Measurements from ENCODE around the gene SLC1A6. TPM values are rescaled to one million over a fixed set of nuclear protein-coding genes. Genes with fewer than 3 reads are reported as not detected.
"Not testable (repeated sequence)": the region's sequence is repeated elsewhere in the genome, so short reads cannot be mapped to it uniquely, and the experiment has no call there.

The SLC1A6 gene
- total RNA-seq, 1 experiment from 2014 or later = 2.9 TPM

- intact Hi-C loops (cut with micrococcal nuclease; ENCODE audit: unreplicated experiment) = no loop called here
- no peaks in the 10 kb centered on the region for H3K27me3 ChIP-seq (ENCODE audit: insufficient read depth, low read depth)
- TF ChIP-seq EZH2 (IDR thresholded peaks at IDR 0.05; ENCODE audit: low read depth) (no peak), CTCF (conservative IDR thresholded peaks at IDR 0.05) (no peak)
- H3K9me3 ChIP-seq (ENCODE audit: insufficient read depth, low read depth) = no peaks in the 10 kb centered on the region
- H4K20me1 ChIP-seq (ENCODE audit: insufficient read depth) = no peaks in the 10 kb centered on the region
- H3K79me2 ChIP-seq (ENCODE audit: low read depth) = no peaks in the 10 kb centered on the region
- DNase-seq = no peak
- no TSS peak for BruUV-seq (replicated peaks)
- H2AFZ ChIP-seq = no peak overlapping the region
- H3K9me2 ChIP-seq (ENCODE audit: insufficient read depth) = no peaks in the 10 kb centered on the region
- peaks cover 8% of the 10 kb centered on the region; the same call in 1 of the 2 replicates for H3F3A ChIP-seq (ENCODE audit: insufficient read depth, low read depth)
- no peak overlapping the region for H3K4me2 ChIP-seq
- H3K4me1 ChIP-seq (replicated peaks; ENCODE audit: insufficient read depth) = 0 out of 2 replicates have a peak, but pooled peaks cover 5% of the 10 kb centered on the region
- no peak overlapping the region for H3K4me3 ChIP-seq
- POLR2A ChIA-PET (ENCODE audit: unreplicated experiment) = no interaction called here
- H3K36me3 ChIP-seq (ENCODE audit: low read depth) = no peaks in the 10 kb centered on the region
- CTCF ChIA-PET = no interaction called here
- H3K27ac ChIP-seq = no peak overlapping the region
Observed at GRCh38 chr19:15022752-15023151, 43.1 kb upstream of the SLC1A6 start.

- Histone ChIP-seq H3K9me3 (ENCODE audit: insufficient read depth, low read depth) (no peaks in the 10 kb centered on the region), H3F3A (ENCODE audit: insufficient read depth, low read depth) (peaks cover 4% of the 10 kb centered on the region; the same call in 1 of the 2 replicates), H3K27ac (no peak overlapping the region), H3K27me3 (ENCODE audit: insufficient read depth, low read depth) (no peaks in the 10 kb centered on the region), H3K36me3 (ENCODE audit: low read depth) (no peaks in the 10 kb centered on the region), H3K79me2 (ENCODE audit: low read depth) (no peaks in the 10 kb centered on the region), H2AFZ (no peak overlapping the region), H3K4me1 (replicated peaks; ENCODE audit: insufficient read depth) (0 out of 2 replicates have a peak, but pooled peaks cover 5% of the 10 kb centered on the region), H3K9me2 (ENCODE audit: insufficient read depth) (no peaks in the 10 kb centered on the region), H3K4me2 (no peak overlapping the region), H3K4me3 (no peak overlapping the region), H4K20me1 (ENCODE audit: insufficient read depth) (no peaks in the 10 kb centered on the region)
- BruUV-seq (replicated peaks) = no TSS peak
- DNase-seq = no peak
- TF ChIP-seq CTCF (conservative IDR thresholded peaks at IDR 0.05) = no peak
- no peak for TF ChIP-seq EZH2 (IDR thresholded peaks at IDR 0.05; ENCODE audit: low read depth)
- POLR2A ChIA-PET (ENCODE audit: unreplicated experiment) = no interaction called here
- intact Hi-C loops (cut with micrococcal nuclease; ENCODE audit: unreplicated experiment) = no loop called here
- CTCF ChIA-PET = interaction anchor here (0.7 kb wide), 1 partner anchor 134 kb away, joined by 3 read pairs; no protein-coding TSS in a partner anchor
Observed at GRCh38 chr19:15021286-15022007, 41.8 kb upstream of the SLC1A6 start.

GRCh38 chr19:15018836-15019235 lies 39.2 kb upstream of the SLC1A6 start:
- H3K27me3 ChIP-seq (ENCODE audit: insufficient read depth, low read depth); POLR2A ChIA-PET (ENCODE audit: unreplicated experiment); BruUV-seq (replicated peaks); intact Hi-C loops (cut with micrococcal nuclease; ENCODE audit: unreplicated experiment); H3K9me3 ChIP-seq (ENCODE audit: insufficient read depth, low read depth); H3K4me2 ChIP-seq; H3K4me3 ChIP-seq; H3K36me3 ChIP-seq (ENCODE audit: low read depth); H3K27ac ChIP-seq; CTCF ChIA-PET; H3K9me2 ChIP-seq (ENCODE audit: insufficient read depth); H3K79me2 ChIP-seq (ENCODE audit: low read depth); H2AFZ ChIP-seq; DNase-seq; H3K4me1 ChIP-seq (replicated peaks; ENCODE audit: insufficient read depth); H4K20me1 ChIP-seq (ENCODE audit: insufficient read depth); H3F3A ChIP-seq (ENCODE audit: insufficient read depth, low read depth): not testable (repeated sequence)

Data from PC-9 (cell line).